Mesothelial cell of epicardium (in vitro differentiated cells): Measurements from ENCODE around the gene ATF7. TPM values are rescaled to one million over a fixed set of nuclear protein-coding genes. Genes with fewer than 3 reads are reported as not detected.
A peak's percentile ranks its signal among the peaks of the same experiment; 100 is the strongest.
"Not testable (repeated sequence)": the region's sequence is repeated elsewhere in the genome, so short reads cannot be mapped to it uniquely, and the experiment has no call there.

Experiments
- DNase-seq, 2 experiments: peaks; one replicate each; pipeline ENCODE4 v3.0.0; 2021; ENCODE audit warnings: low spot score in 2 of 2; ENCODE audit not compliant: unreplicated experiment in 2 of 2
- H3K27ac Mint-ChIP-seq: 2 replicates; pipeline ENCODE4 v1.8.0; 2021; ENCODE audit warnings: mixed read lengths
- H3K27me3 Mint-ChIP-seq: 2 replicates; pipeline ENCODE4 v1.8.0; 2021; ENCODE audit warnings: low read depth, mixed read lengths
- H3K36me3 Mint-ChIP-seq: 2 replicates; pipeline ENCODE4 v1.8.0; 2021; ENCODE audit warnings: mixed read lengths
- H3K4me1 Mint-ChIP-seq: 2 replicates; pipeline ENCODE4 v1.8.0; 2021; ENCODE audit warnings: mixed read lengths
- H3K4me3 Mint-ChIP-seq: 2 replicates; pipeline ENCODE4 v1.8.0; 2021; ENCODE audit warnings: mild to moderate bottlenecking, moderate library complexity, mixed read lengths
- H3K9me3 Mint-ChIP-seq: 2 replicates; pipeline ENCODE4 v1.8.0; 2021; ENCODE audit warnings: mixed read lengths
- CTCF ChIP-seq: fragments of 200-600 bp; sonication (generic); IDR thresholded peaks from one replicate; pipeline ENCODE4 v1.5.0; 2021; ENCODE audit warnings: antibody characterized with exemption; ENCODE audit not compliant: unreplicated experiment
- total RNA-seq: library from RNA; stranded (reverse); gene quantifications from 3 replicates; pipeline ENCODE4 v1.2.1, GENCODE V29; 2021

Gene ATF7
- total RNA-seq, 1 donor from 2014 or later, result 36.3 TPM

GRCh38 chr12:53612978-53613377 lies 13.2 kb downstream of the ATF7 start:
- Mint-ChIP-seq H3K4me3 (no peak overlapping the region), H3K36me3 (peaks cover 2% of the 10 kb centered on the region), H3K27ac (no peak overlapping the region), H3K27me3 (no peaks in the 10 kb centered on the region), H3K9me3 (no peaks in the 10 kb centered on the region), H3K4me1 (peaks cover 12% of the 10 kb centered on the region)
- no peak for DNase-seq
- TF ChIP-seq CTCF, result no peak

DNA sequence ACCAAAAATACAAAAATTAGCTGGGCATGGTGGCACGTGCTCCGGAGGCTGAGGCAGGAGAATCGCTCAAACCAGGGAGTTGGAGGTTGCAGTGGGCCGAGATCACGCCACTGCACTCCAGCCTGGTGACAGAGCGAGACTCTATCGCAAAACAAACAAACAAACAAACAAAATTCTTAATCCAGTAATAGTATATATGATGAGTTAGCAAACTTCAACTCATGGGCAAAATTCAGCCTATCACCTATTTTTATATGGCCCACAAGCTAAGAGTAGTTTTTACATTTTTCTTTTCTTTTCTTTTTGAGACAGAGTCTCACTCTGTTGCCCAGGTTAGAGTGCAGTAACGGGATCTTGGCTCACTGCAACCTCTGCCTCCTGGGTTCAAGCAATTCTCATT lies 14.9 kb downstream of the ATF7 start:
- peaks cover 8% of the 10 kb centered on the region for H3K4me1 Mint-ChIP-seq
- H3K4me3 Mint-ChIP-seq, result no peak overlapping the region
- no peak overlapping the region for H3K27ac Mint-ChIP-seq
- peaks cover 2% of the 10 kb centered on the region for H3K36me3 Mint-ChIP-seq
- H3K27me3 Mint-ChIP-seq, result no peaks in the 10 kb centered on the region
- no peak for DNase-seq
- H3K9me3 Mint-ChIP-seq, result no peaks in the 10 kb centered on the region
- no peak for TF ChIP-seq CTCF

DNA sequence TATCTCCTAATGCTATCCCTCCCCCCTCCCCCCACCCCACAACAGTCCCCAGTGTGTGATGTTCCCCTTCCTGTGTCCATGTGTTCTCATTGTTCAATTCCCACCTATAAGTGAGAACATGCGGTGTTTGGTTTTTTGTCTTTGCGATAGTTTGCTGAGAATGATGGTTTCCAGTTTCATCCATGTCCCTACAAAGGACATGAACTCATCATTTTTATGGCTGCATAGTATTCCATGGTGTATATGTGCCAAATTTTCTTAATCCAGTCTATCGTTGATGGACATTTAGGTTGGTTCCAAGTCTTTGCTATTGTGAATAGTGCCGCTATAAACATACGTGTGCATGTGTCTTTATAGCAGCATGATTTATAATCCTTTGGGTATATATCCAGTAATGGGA lies 19.5 kb downstream of the ATF7 start:
- not testable (repeated sequence) for H3K27ac Mint-ChIP-seq, H3K36me3 Mint-ChIP-seq

DNA sequence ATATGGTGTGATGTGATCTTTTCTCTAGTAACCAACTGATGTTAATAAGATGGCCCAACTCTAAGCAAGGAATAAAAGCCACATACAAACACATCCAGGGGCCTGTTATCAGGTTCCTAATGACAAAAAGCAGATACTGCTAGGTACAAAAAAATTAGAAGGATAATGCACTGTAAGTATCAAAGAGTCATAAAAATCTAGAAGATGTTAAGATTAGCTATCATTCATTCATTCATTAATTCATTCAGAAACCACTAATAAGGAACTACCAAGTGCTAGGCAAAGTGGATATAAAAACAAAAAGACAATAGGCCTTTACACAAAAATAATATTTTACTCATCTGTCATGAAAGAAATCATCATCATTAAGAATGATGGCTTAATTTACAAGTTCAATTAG lies 21.6 kb downstream of the ATF7 start:
- DNase-seq, result no peak
- H3K4me3 Mint-ChIP-seq, result no peak overlapping the region
- H3K4me1 Mint-ChIP-seq, result peaks cover 36% of the 10 kb centered on the region
- no peak for TF ChIP-seq CTCF
- H3K27ac Mint-ChIP-seq, result no peak overlapping the region
- no peaks in the 10 kb centered on the region for H3K9me3 Mint-ChIP-seq
- H3K27me3 Mint-ChIP-seq, result no peaks in the 10 kb centered on the region
- peaks cover 1% of the 10 kb centered on the region for H3K36me3 Mint-ChIP-seq

More for the DNA sequence above, 19.5 kb downstream of the ATF7 start:
- peaks cover 21% of the 10 kb centered on the region for H3K4me1 Mint-ChIP-seq
- not testable (repeated sequence) for H3K27me3 Mint-ChIP-seq, H3K9me3 Mint-ChIP-seq, H3K4me3 Mint-ChIP-seq, DNase-seq

GRCh38 chr12:53603804-53604203 lies 22.4 kb downstream of the ATF7 start:
- no peak for TF ChIP-seq CTCF
- Mint-ChIP-seq H3K27me3 (no peaks in the 10 kb centered on the region), H3K27ac (no peak overlapping the region), H3K4me1 (peaks cover 37% of the 10 kb centered on the region), H3K4me3 (no peak overlapping the region), H3K9me3 (no peaks in the 10 kb centered on the region), H3K36me3 (peaks cover 3% of the 10 kb centered on the region)
- no peak for DNase-seq

GRCh38 chr12:53603196-53603595 lies 23.0 kb downstream of the ATF7 start:
- TF ChIP-seq CTCF, result no peak
- DNase-seq, result no peak
- Mint-ChIP-seq H3K36me3 (peaks cover 9% of the 10 kb centered on the region), H3K27me3 (no peaks in the 10 kb centered on the region), H3K4me3 (no peak overlapping the region), H3K4me1 (peaks cover 37% of the 10 kb centered on the region), H3K9me3 (no peaks in the 10 kb centered on the region), H3K27ac (peak overlapping the region; percentile 64)
